HL-60 (cell line): ENCODE results near the gene GTPBP4.

Experiments
- DNase-seq, 2 experiments: peaks; one replicate each; pipeline ENCODE4 v3.0.0-alpha.2; 2010 to 2020; ENCODE audit warnings: low read depth in 1 of 2, low spot score in 1 of 2
- H3K27ac ChIP-seq: fragments of 250-450 bp; sonication (Bioruptor Pico); replicated peaks from 2 replicates; pipeline ENCODE4 v1.5.1; 2020; ENCODE audit warnings: mild to moderate bottlenecking, moderate library complexity
- H3K27me3 ChIP-seq: fragments of 250-450 bp; sonication (Bioruptor Pico); 2 replicates; pipeline ENCODE4 v1.5.1; 2021; ENCODE audit warnings: mild to moderate bottlenecking, moderate library complexity; ENCODE audit not compliant: insufficient read depth, poor library complexity, severe bottlenecking
- H3K4me3 ChIP-seq: replicated peaks from 2 replicates; pipeline ENCODE4 v1.5.1; 2011; ENCODE audit warnings: mild to moderate bottlenecking, control low read depth, low read length; ENCODE audit not compliant: insufficient read depth
- GABPA ChIP-seq: IDR thresholded peaks from 2 replicates; pipeline ENCODE4 v1.6.1; 2012; ENCODE audit warnings: low read depth
- POLR2AphosphoS5 ChIP-seq: IDR thresholded peaks from 2 replicates; pipeline ENCODE4 v1.6.1; 2012; ENCODE audit warnings: low read depth
- SPI1 ChIP-seq: IDR thresholded peaks from 2 replicates; pipeline ENCODE4 v1.6.1; 2012; ENCODE audit warnings: low read depth, mild to moderate bottlenecking, borderline replicate concordance
- TF ChIP-seq, protein P1 (sequence below): IDR thresholded peaks from 2 replicates; pipeline ENCODE4 v1.6.1; 2012; ENCODE audit warnings: low read depth; ENCODE audit not compliant: insufficient replicate concordance
- TF ChIP-seq, protein P2 (sequence below): IDR thresholded peaks from one replicate; pipeline ENCODE4 v1.5.1; 2011; ENCODE audit warnings: low read length, control low read depth, inconsistent platforms; ENCODE audit not compliant: insufficient read depth

GTPBP4 gene

DNA sequence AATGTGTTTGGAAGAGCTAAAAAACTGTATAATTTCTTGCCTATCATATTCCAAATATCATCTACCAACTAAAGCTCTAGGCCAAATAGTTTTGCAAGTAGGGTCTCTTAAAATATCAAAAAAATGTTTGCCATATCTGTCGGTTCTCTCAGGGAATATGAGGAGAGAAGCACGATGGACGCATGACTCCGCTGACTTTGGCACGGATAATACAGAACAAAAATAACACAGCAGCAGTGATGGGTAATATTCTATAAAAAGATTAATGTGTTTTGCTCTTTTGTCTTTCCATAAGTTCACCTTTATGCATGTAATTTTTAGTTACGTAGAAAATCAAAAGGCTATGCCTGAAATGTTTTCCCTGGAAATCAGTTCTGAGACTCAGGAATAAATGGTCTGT, 38.3 kb downstream of the GTPBP4 start:
- TF ChIP-seq, protein P1, sequence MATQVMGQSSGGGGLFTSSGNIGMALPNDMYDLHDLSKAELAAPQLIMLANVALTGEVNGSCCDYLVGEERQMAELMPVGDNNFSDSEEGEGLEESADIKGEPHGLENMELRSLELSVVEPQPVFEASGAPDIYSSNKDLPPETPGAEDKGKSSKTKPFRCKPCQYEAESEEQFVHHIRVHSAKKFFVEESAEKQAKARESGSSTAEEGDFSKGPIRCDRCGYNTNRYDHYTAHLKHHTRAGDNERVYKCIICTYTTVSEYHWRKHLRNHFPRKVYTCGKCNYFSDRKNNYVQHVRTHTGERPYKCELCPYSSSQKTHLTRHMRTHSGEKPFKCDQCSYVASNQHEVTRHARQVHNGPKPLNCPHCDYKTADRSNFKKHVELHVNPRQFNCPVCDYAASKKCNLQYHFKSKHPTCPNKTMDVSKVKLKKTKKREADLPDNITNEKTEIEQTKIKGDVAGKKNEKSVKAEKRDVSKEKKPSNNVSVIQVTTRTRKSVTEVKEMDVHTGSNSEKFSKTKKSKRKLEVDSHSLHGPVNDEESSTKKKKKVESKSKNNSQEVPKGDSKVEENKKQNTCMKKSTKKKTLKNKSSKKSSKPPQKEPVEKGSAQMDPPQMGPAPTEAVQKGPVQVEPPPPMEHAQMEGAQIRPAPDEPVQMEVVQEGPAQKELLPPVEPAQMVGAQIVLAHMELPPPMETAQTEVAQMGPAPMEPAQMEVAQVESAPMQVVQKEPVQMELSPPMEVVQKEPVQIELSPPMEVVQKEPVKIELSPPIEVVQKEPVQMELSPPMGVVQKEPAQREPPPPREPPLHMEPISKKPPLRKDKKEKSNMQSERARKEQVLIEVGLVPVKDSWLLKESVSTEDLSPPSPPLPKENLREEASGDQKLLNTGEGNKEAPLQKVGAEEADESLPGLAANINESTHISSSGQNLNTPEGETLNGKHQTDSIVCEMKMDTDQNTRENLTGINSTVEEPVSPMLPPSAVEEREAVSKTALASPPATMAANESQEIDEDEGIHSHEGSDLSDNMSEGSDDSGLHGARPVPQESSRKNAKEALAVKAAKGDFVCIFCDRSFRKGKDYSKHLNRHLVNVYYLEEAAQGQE: no peak
- no peak for TF ChIP-seq POLR2AphosphoS5
- no peak for TF ChIP-seq GABPA
- no peak for TF ChIP-seq SPI1
- TF ChIP-seq, protein P2, sequence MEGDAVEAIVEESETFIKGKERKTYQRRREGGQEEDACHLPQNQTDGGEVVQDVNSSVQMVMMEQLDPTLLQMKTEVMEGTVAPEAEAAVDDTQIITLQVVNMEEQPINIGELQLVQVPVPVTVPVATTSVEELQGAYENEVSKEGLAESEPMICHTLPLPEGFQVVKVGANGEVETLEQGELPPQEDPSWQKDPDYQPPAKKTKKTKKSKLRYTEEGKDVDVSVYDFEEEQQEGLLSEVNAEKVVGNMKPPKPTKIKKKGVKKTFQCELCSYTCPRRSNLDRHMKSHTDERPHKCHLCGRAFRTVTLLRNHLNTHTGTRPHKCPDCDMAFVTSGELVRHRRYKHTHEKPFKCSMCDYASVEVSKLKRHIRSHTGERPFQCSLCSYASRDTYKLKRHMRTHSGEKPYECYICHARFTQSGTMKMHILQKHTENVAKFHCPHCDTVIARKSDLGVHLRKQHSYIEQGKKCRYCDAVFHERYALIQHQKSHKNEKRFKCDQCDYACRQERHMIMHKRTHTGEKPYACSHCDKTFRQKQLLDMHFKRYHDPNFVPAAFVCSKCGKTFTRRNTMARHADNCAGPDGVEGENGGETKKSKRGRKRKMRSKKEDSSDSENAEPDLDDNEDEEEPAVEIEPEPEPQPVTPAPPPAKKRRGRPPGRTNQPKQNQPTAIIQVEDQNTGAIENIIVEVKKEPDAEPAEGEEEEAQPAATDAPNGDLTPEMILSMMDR: no peak
- Histone ChIP-seq H3K27me3 (no peaks in the 10 kb centered on the region), H3K4me3 (no peak overlapping the region), H3K27ac (no peak overlapping the region)
- DNase-seq: no peak

DNA sequence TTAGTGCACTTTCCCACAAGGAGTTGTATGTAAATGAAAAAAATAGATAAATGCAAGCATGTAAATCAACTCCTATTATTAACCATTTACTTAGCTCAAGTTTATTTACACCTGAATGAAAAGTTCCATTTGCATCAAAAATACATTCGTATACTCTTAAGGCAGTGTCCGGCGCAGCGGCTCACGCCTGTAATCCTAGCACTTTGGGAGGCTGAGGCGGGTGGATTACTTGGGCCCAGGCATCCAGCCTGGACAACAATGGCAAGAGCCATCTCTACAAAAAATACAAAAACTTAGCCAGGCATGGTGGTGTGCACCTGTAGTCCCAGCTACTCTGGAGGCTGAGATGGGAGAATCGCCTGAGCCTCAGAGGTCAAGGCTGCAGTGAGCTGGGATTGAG, 41.6 kb downstream of the GTPBP4 start:
- Histone ChIP-seq H3K27ac (no peak overlapping the region), H3K27me3 (no peaks in the 10 kb centered on the region), H3K4me3 (no peak overlapping the region)
- TF ChIP-seq POLR2AphosphoS5 (no peak), GABPA (no peak), SPI1 (no peak)
- TF ChIP-seq, protein P2: no peak
- TF ChIP-seq, protein P1: no peak
- no peak for DNase-seq

DNA sequence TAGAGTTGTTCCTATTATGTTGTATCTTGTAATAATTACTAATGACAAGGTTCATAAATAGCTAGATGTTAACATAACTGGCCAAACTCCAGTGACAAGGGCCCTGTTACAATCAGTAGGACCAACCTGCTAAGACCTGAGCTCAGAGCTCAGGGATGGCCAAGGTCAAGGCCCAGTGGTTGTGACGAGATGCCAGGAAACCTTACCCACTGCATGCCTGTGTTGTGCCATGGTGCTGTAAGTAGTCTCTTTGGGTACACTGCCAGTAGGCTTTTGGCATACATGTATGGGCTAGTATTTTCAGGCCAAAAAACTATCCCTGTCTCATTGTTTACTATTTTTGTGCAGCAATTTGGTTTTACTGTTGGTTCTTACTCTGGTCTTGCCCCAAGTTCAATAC, 45.4 kb downstream of the GTPBP4 start:
- H3K27me3 ChIP-seq: no peaks in the 10 kb centered on the region
- no peak overlapping the region for H3K27ac ChIP-seq
- no peak for TF ChIP-seq POLR2AphosphoS5
- TF ChIP-seq GABPA: no peak
- no peak for TF ChIP-seq SPI1
- no peak overlapping the region for H3K4me3 ChIP-seq
- no peak for DNase-seq

DNA sequence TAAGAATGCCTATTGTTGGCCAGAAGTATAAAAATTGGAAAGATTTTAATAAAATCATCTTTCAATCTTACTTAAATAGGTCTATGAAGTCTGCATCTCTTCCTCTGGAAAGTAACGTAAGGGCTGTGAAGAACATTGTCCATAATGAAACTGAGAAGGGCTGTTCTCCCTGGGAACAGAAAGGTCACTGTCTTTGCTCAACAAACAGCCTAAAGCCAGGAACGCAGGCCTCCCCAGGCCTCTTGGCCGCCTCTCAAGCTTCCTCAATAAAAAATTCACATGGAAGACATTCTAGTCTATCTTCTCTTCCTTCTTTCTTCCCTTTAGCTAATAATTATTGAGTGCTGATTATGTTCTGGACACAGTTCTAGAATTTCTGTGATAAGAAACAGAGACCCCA, 46.5 kb downstream of the GTPBP4 start:
- DNase-seq: no peak
- H3K27me3 ChIP-seq: no peaks in the 10 kb centered on the region
- no peak overlapping the region for H3K27ac ChIP-seq
- no peak overlapping the region for H3K4me3 ChIP-seq
- TF ChIP-seq GABPA: no peak
- TF ChIP-seq, protein P1: no peak
- TF ChIP-seq, protein P2: no peak
- no peak for TF ChIP-seq SPI1
- TF ChIP-seq POLR2AphosphoS5: no peak
